SJCRH30 (cell line): ENCODE results near the gene FBXO34. TPM values are rescaled to one million over a fixed set of nuclear protein-coding genes. Genes with fewer than 3 reads are reported as not detected.

ENCODE experiments used
- DNase-seq, 2 experiments: peaks; one replicate each; pipeline ENCODE4 v3.0.0-alpha.2; 2015 to 2020
- H3K27ac ChIP-seq: fragments of 250-450 bp; sonication (Bioruptor Pico); 2 replicates; pipeline ENCODE4 v1.5.1; 2020; ENCODE audit warnings: mild to moderate bottlenecking, moderate library complexity
- H3K27me3 ChIP-seq: fragments of 250-450 bp; sonication (Bioruptor Pico); 2 replicates; pipeline ENCODE4 v1.5.1; 2020; ENCODE audit warnings: mild to moderate bottlenecking, moderate library complexity
- H3K36me3 ChIP-seq: fragments of 250-450 bp; sonication (Bioruptor Pico); 2 replicates; pipeline ENCODE4 v1.5.1; 2020; ENCODE audit warnings: mild to moderate bottlenecking, moderate library complexity
- H3K4me1 ChIP-seq: fragments of 250-450 bp; sonication (Bioruptor Pico); 2 replicates; pipeline ENCODE4 v1.5.1; 2020; ENCODE audit warnings: mild to moderate bottlenecking, moderate library complexity
- H3K4me3 ChIP-seq: fragments of 250-450 bp; sonication (Bioruptor Pico); 2 replicates; pipeline ENCODE4 v1.5.1; 2020; ENCODE audit warnings: mild to moderate bottlenecking, moderate library complexity
- H3K9me3 ChIP-seq: fragments of 250-450 bp; sonication (Bioruptor Pico); replicated peaks from 2 replicates; pipeline ENCODE4 v1.5.1; 2020; ENCODE audit warnings: mild to moderate bottlenecking, moderate library complexity
- total RNA-seq: library from RNA; depleted of rRNA; stranded (reverse); fragments of >200 nt; shearing (Covaris generic); gene quantifications from 2 replicates; pipeline ENCODE4 v1.2.3, GENCODE V29; 2014; rRNA removed

Gene FBXO34
- total RNA-seq: 18.1 and 19.6 TPM in 2 replicates

GRCh38 chr14:55270832-55271571 lies at the start of gene FBXO34:
Gene FBXO34, plus strand, starts transcription at chr14:55271421. Its CDS starts 78,970 bp downstream, at chr14:55350391.
- peaks cover 22% of the 10 kb centered on the region for H3K4me1 ChIP-seq
- H3K27me3 ChIP-seq: no peaks in the 10 kb centered on the region
- no peaks in the 10 kb centered on the region for H3K36me3 ChIP-seq
- H3K4me3 ChIP-seq: peak within 1 kb of the TSS; percentile 99
- no peaks in the 10 kb centered on the region for H3K9me3 ChIP-seq
- peak; percentile 97 to 99 for DNase-seq
- peak within 1 kb of the TSS; percentile 64 for H3K27ac ChIP-seq

GRCh38 chr14:55221968-55222367 lies 49.3 kb upstream of the FBXO34 start:
- H3K4me3 ChIP-seq: no peak overlapping the region
- peaks cover 4% of the 10 kb centered on the region; the same call in 1 of the 2 replicates for H3K4me1 ChIP-seq
- no peaks in the 10 kb centered on the region for H3K27me3 ChIP-seq
- no peak overlapping the region for H3K27ac ChIP-seq
- H3K9me3 ChIP-seq: peaks cover 3% of the 10 kb centered on the region
- DNase-seq: peak in 1 of 2 experiments; percentile 10
- H3K36me3 ChIP-seq: no peaks in the 10 kb centered on the region

- peaks cover 3% of the 10 kb centered on the region for H3K9me3 ChIP-seq
- DNase-seq: no peak
- H3K36me3 ChIP-seq: no peaks in the 10 kb centered on the region
- no peak overlapping the region for H3K27ac ChIP-seq
- no peak overlapping the region for H3K4me3 ChIP-seq
- H3K4me1 ChIP-seq: peaks cover under 1% of the 10 kb centered on the region; the same call in 1 of the 2 replicates
- H3K27me3 ChIP-seq: no peaks in the 10 kb centered on the region
These were observed 47.9 kb upstream of the FBXO34 start for GRCh38 chr14:55223364-55223763.

DNA sequence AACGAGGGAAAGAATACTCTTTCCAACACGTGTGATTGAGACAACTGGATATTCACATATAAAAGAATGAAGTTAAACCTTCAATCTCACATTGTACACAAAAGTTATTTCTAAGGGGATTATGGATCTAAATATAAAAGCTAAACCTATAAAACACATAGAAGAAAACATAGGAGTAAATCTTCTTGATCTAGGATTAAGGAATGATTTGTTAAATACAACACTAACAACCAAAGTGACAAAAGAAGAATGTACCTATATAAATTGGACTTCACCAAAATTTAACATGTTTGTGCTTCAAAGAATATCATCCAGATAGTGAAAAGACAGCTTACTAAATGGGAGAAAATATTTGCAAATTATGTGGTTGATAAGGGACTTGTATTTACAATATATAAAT lies 43.0 kb upstream of the FBXO34 start:
- Histone ChIP-seq H3K27ac (no peak overlapping the region), H3K9me3 (peaks cover 3% of the 10 kb centered on the region), H3K4me1 (no peaks in the 10 kb centered on the region), H3K27me3 (no peaks in the 10 kb centered on the region), H3K36me3 (no peaks in the 10 kb centered on the region), H3K4me3 (no peak overlapping the region)
- DNase-seq: no peak

GRCh38 chr14:55233591-55233990 lies 37.6 kb upstream of the FBXO34 start:
- H3K36me3 ChIP-seq: no peaks in the 10 kb centered on the region
- H3K4me1 ChIP-seq: peaks cover 8% of the 10 kb centered on the region; the same call in 1 of the 2 replicates
- H3K4me3 ChIP-seq: no peak overlapping the region
- no peak for DNase-seq
- H3K27ac ChIP-seq: no peak overlapping the region
- no peaks in the 10 kb centered on the region for H3K27me3 ChIP-seq
- no peaks in the 10 kb centered on the region for H3K9me3 ChIP-seq

- DNase-seq: peak; percentile 16 to 27
- Histone ChIP-seq H3K27me3 (no peaks in the 10 kb centered on the region), H3K27ac (no peak overlapping the region), H3K36me3 (no peaks in the 10 kb centered on the region), H3K9me3 (no peaks in the 10 kb centered on the region), H3K4me3 (no peak overlapping the region; the same call in 1 of the 2 replicates), H3K4me1 (peaks cover 8% of the 10 kb centered on the region; the same call in 1 of the 2 replicates)
These were observed 33.1 kb upstream of the FBXO34 start for GRCh38 chr14:55238019-55238680.

DNA sequence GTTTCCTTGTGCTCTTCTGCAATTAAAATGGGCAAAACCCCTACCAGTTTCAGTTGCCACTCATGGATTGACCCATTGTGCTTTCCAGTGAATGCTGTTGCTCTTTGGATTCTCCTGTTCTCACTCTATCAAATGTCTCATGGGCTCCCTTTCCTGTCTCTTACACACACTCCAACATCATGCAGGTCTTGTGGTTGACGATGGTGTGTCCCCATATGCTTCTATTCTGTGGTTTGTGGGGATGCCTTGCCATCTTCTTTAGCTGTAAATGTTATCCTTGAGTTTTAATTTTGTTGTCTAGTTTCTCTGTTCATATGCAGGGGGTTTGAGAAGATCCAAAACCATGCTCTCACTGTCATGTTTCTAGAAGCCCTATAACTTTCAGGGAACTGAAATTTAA lies 31.9 kb upstream of the FBXO34 start:
- H3K9me3 ChIP-seq: no peaks in the 10 kb centered on the region
- H3K27ac ChIP-seq: no peak overlapping the region
- DNase-seq: no peak
- H3K4me3 ChIP-seq: no peak overlapping the region
- peaks cover 8% of the 10 kb centered on the region; the same call in 1 of the 2 replicates for H3K4me1 ChIP-seq
- H3K27me3 ChIP-seq: no peaks in the 10 kb centered on the region
- H3K36me3 ChIP-seq: no peaks in the 10 kb centered on the region

DNA sequence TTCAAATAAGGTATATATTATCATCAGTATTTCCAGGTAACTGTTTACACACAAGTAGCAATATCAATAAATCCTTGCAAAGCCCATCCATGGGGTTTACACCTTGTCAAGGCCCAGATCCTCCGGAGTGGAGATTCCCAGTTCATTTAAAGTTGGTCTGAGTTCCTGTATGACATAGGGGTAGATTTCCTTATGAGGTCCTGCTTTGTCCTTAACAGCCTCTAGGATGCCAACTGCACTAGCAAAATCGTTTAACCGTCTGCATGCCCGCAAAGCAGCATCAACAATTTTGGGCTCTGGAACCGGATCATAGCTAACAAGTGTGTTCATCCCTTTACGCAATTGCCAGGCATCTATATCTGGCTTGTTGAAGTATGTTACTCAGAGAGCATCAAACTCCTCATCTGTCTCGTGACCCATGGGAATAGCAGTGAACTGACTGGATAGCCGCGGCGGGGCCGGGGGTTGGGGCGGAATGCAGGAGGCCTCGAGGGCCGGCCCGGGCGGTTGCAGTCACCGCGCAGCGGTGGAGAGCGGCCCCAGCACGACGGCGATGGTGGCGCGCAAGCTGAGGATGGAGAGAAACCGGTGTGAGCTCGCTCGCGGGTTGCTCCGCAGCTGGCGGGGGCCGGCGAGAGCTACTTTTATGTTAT lies 30.6 kb upstream of the FBXO34 start:
- no peak for DNase-seq
- Histone ChIP-seq H3K9me3 (no peaks in the 10 kb centered on the region), H3K27me3 (no peaks in the 10 kb centered on the region), H3K27ac (no peak overlapping the region), H3K4me1 (peaks cover 8% of the 10 kb centered on the region; the same call in 1 of the 2 replicates), H3K4me3 (no peak overlapping the region), H3K36me3 (no peaks in the 10 kb centered on the region)

DNA sequence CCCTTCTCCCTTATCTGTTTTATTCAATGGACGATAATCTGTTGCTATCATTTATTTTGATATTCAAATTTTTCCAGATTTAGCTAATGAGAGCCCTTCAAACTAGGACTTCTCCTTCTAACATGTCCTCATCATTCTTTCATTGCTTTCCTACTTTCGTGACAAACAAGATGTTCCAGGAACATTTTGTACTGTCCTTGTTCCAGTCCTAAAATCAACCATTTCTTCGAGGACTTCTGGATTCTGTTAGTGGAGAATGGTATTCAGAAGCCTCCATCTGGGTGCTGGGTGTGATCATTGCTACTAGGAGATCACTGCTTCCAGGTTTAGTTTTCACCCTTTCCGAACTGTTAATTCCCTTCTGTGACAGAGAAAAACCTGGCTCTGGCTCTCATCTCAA lies 29.5 kb upstream of the FBXO34 start:
- DNase-seq: no peak
- Histone ChIP-seq H3K36me3 (no peaks in the 10 kb centered on the region), H3K4me1 (peaks cover 8% of the 10 kb centered on the region; the same call in 1 of the 2 replicates), H3K27me3 (no peaks in the 10 kb centered on the region), H3K9me3 (no peaks in the 10 kb centered on the region), H3K27ac (no peak overlapping the region), H3K4me3 (no peak overlapping the region)

- DNase-seq: no peak
- Histone ChIP-seq H3K27ac (no peak overlapping the region), H3K4me3 (no peak overlapping the region), H3K4me1 (0 out of 2 replicates have a peak, but pooled peaks cover 1% of the 10 kb centered on the region), H3K9me3 (no peaks in the 10 kb centered on the region), H3K27me3 (no peaks in the 10 kb centered on the region), H3K36me3 (no peaks in the 10 kb centered on the region)
These were observed 27.8 kb upstream of the FBXO34 start for GRCh38 chr14:55243386-55243785.

DNA sequence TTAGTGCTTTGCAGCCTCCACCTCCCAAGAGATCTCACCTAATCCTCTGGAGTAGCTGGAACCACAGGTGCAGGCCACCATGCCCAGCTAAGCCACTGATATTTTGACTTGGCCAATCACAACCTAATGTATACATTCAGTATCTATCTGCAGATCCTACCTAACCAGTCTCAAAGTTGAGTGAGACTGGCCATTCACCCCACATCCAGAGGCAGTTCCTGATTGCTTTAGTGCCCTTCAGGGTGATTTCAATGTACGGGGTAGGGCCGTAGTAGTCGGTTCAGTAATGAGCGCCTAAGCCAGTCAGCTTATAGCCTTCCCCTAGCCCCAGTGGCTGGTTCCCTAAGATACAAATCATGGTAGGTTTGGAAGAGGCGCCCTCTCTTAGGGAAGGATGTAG lies 27.4 kb upstream of the FBXO34 start:
- no peak for DNase-seq
- no peaks in the 10 kb centered on the region for H3K36me3 ChIP-seq
- no peaks in the 10 kb centered on the region for H3K27me3 ChIP-seq
- H3K27ac ChIP-seq: no peak overlapping the region
- H3K9me3 ChIP-seq: no peaks in the 10 kb centered on the region
- H3K4me1 ChIP-seq: peaks cover 1% of the 10 kb centered on the region
- no peak overlapping the region for H3K4me3 ChIP-seq

- H3K9me3 ChIP-seq: no peaks in the 10 kb centered on the region
- DNase-seq: peak in 1 of 2 experiments; percentile 13
- H3K4me3 ChIP-seq: no peak overlapping the region
These were observed 25.5 kb upstream of the FBXO34 start for GRCh38 chr14:55245657-55246268.

GRCh38 chr14:55248411-55248810 lies 22.8 kb upstream of the FBXO34 start:
- H3K27me3 ChIP-seq: no peaks in the 10 kb centered on the region
- DNase-seq: no peak
- H3K9me3 ChIP-seq: no peaks in the 10 kb centered on the region

More at GRCh38 chr14:55245657-55246268, 25.5 kb upstream of the FBXO34 start:
- peaks cover 5% of the 10 kb centered on the region for H3K4me1 ChIP-seq
- H3K36me3 ChIP-seq: no peaks in the 10 kb centered on the region
- H3K27ac ChIP-seq: no peak overlapping the region
- H3K27me3 ChIP-seq: no peaks in the 10 kb centered on the region

GRCh38 chr14:55249423-55249822 lies 21.8 kb upstream of the FBXO34 start:
- peak; percentile 29 to 34 for DNase-seq
- peaks cover 5% of the 10 kb centered on the region for H3K4me1 ChIP-seq

More at GRCh38 chr14:55248411-55248810, 22.8 kb upstream of the FBXO34 start:
- H3K4me3 ChIP-seq: no peak overlapping the region
- no peak overlapping the region for H3K27ac ChIP-seq
- no peaks in the 10 kb centered on the region for H3K36me3 ChIP-seq
- H3K4me1 ChIP-seq: peaks cover 5% of the 10 kb centered on the region

More at GRCh38 chr14:55249423-55249822, 21.8 kb upstream of the FBXO34 start:
- Histone ChIP-seq H3K27ac (no peak overlapping the region), H3K4me3 (no peak overlapping the region), H3K9me3 (no peaks in the 10 kb centered on the region), H3K36me3 (no peaks in the 10 kb centered on the region), H3K27me3 (no peaks in the 10 kb centered on the region)
